HG03139 (cell line): ENCODE results near the gene ELOVL2.
"Not testable (repeated sequence)": the region's sequence is repeated elsewhere in the genome, so short reads cannot be mapped to it uniquely, and the experiment has no call there.

ENCODE experiments used
- ATAC-seq: cut with Tn5 transposase; IDR thresholded peaks from one replicate; pipeline ENCODE4 v1.9.1; 2021; ENCODE audit not compliant: unreplicated experiment

The ELOVL2 gene

GRCh38 chr6:11023032-11023431, 21.1 kb downstream of the ELOVL2 start:
- ATAC-seq: no peak

- ATAC-seq: no peak
Measured at GRCh38 chr6:11021714-11022113, 22.4 kb downstream of the ELOVL2 start.

GRCh38 chr6:11021003-11021402, 23.1 kb downstream of the ELOVL2 start:
- ATAC-seq: no peak

- no peak for ATAC-seq
Measured at GRCh38 chr6:11018225-11018624, 25.9 kb downstream of the ELOVL2 start.

- ATAC-seq: no peak
Measured at GRCh38 chr6:11017090-11017489, 27.0 kb downstream of the ELOVL2 start.

GRCh38 chr6:11016452-11016851, 27.7 kb downstream of the ELOVL2 start:
- ATAC-seq: no peak

- no peak for ATAC-seq
Measured at GRCh38 chr6:11015102-11015501, 29.0 kb downstream of the ELOVL2 start.

GRCh38 chr6:11013721-11014070, 30.4 kb downstream of the ELOVL2 start:
- no peak for ATAC-seq

GRCh38 chr6:11012976-11013720, 31.0 kb downstream of the ELOVL2 start:
- ATAC-seq: no peak

- no peak for ATAC-seq
Measured at GRCh38 chr6:11012295-11012754, 31.8 kb downstream of the ELOVL2 start.

GRCh38 chr6:11011787-11012234, 32.3 kb downstream of the ELOVL2 start:
- ATAC-seq: no peak

- ATAC-seq: peak; percentile 70
Measured at GRCh38 chr6:11009353-11009752, 34.8 kb downstream of the ELOVL2 start.

- no peak for ATAC-seq
Measured at GRCh38 chr6:11008821-11009220, 35.3 kb downstream of the ELOVL2 start.

GRCh38 chr6:11007715-11008608, 36.1 kb downstream of the ELOVL2 start:
- ATAC-seq: no peak

GRCh38 chr6:11006061-11006460, 38.0 kb downstream of the ELOVL2 start:
- ATAC-seq: no peak

GRCh38 chr6:11003297-11003696, 40.8 kb downstream of the ELOVL2 start:
- ATAC-seq: not testable (repeated sequence)

GRCh38 chr6:11002176-11002575, 41.9 kb downstream of the ELOVL2 start:
- ATAC-seq: no peak

GRCh38 chr6:10999994-11000393, 44.1 kb downstream of the ELOVL2 start:
- no peak for ATAC-seq

GRCh38 chr6:10995114-10995707, 48.9 kb downstream of the ELOVL2 start:
- no peak for ATAC-seq

GRCh38 chr6:10993896-10994295, 50.2 kb downstream of the ELOVL2 start:
- no peak for ATAC-seq

- ATAC-seq: no peak
Measured at GRCh38 chr6:10991115-10991514, 53.0 kb downstream of the ELOVL2 start.

- ATAC-seq: no peak
Measured at GRCh38 chr6:10989587-10989986, 54.5 kb downstream of the ELOVL2 start.
